ENCODE measurements around the gene ASAP2. TPM values are rescaled to one million over a fixed set of nuclear protein-coding genes. Genes with fewer than 3 reads are reported as not detected.

The ASAP2 gene
- polyA plus RNA-seq, 4 donors: 50.3 to 63.5 (median 58.3) TPM

DNA sequence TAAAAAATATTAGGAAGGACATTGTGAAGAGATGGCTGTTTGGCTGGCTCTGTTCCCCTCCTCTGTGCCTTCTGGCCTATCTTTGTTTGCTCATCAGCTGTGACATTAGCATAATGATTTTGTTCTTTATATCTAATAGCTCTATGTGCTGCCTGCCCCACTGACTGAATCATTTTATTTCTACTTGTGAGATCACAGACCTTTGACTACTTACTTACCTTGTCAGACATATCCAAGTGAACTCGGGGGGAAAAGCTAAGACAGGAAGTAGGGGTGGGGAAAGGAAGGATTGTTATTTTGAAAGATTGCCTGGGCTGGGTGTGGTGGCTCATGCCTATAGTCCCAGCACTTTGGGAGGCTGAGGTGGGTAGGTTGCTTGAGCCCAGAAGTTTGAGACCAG, 104.2 kb downstream of the ASAP2 start:
- no peak for DNase-seq (ENCODE audit: low read depth in 4 of 4, low spot score in 3 of 4)

DNA sequence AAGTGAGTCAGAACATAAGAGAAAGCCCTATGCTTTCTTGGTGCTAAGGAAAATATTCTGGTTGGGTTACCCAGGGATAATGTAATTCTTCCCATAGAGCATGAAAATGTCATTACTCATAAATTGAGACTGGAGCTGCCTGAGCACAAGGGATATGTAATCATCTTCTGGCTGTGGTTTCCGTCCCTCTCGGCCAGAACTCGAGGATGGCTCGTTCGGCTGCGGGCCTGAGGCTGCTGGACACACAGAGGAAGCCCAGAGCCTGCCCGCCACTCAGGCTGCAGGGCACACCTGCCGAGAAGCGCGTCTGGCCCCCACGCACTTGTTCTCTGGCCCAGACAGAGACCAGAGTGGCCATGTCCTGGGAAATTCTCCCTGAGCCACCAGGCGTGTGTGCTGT, 104.9 kb downstream of the ASAP2 start:
- no peak for DNase-seq (ENCODE audit: low read depth in 4 of 4, low spot score in 3 of 4)

DNA sequence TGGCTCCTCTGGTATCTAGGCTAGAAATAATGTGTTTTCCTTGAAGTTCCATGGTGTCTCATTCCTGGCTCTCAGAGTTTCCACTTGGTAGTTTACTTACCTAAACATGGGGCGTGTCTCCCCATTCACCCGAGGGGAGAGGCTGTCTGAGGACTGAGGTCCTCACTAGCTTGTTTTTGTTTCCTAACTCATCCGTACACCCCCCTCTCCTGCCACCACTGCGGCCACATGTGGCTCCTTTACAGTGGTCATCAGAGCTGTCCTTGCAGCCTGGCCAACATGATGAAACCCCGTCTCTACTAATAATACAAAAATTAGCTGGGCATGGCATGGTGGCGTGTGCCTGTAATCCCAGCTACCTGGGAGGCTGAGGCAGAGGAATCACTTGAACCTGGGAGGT, 106.0 kb downstream of the ASAP2 start:
- DNase-seq (ENCODE audit: low read depth in 4 of 4, low spot score in 3 of 4): no peak

DNA sequence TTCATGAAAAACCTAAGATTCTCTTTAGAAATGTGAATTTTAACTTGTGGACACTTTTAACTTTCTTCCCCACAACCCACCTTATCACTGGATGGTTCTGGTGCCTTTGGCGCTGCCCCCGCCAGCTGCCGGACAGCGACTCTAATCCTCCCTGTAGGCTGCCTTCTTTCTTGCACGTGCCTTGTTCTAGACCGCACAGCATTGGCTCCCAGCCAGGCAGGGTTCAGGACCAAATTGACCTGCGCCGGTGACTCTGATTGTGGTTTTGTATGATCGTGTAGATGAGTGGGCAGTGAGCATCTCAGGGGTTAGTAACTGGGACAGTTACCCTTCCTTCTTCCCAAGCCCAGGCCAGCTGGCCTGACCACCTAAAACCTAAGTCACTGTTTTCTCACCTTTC, 106.8 kb downstream of the ASAP2 start:
- DNase-seq (ENCODE audit: low read depth in 4 of 4, low spot score in 3 of 4): no peak

DNA sequence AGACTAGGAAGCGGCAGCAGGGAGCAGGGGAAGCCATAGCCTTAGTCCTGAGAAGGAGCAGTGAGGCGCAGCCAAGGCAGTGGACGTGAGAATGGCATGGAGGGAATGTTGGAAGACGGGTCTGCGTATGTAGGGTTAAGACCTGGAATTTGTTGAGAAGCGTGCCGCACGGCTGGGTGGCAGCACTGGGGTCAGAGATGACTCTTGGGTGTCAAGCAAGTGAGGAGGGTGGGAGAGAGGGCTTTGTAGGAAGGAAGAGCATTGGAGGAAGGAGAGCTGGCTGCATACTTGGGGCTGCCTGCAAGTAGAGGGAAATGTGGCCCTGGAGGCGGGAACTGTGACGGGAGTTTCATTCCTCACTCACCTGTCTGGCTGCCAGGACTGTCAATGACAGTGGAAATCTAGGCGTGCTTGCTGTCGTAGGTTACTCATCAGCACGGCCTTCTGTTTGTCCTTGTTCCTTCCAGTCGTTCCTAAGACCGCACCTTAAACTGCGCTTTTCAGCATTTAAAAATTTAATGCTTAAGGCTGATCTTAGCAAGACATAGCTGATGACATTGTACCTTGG, 108.8 kb downstream of the ASAP2 start:
- no peak for DNase-seq (ENCODE audit: low read depth in 4 of 4, low spot score in 3 of 4)

DNA sequence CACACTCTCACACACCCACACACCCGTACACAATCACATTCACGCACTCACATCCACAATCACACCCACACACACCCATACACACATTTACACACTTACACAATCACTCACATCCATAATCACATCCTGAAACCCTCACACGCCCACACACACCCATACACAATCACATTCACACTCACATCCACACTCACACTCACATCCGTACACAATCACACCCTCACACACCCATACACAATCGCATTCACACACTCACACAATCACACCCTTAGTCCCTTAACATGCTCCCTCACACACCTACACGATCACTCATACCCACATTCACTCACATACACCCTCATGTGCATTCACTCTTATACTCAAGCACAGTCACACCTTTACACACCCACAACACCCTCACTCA, 110.9 kb downstream of the ASAP2 start:
- no peak for DNase-seq (ENCODE audit: low read depth in 4 of 4, low spot score in 3 of 4)

DNA sequence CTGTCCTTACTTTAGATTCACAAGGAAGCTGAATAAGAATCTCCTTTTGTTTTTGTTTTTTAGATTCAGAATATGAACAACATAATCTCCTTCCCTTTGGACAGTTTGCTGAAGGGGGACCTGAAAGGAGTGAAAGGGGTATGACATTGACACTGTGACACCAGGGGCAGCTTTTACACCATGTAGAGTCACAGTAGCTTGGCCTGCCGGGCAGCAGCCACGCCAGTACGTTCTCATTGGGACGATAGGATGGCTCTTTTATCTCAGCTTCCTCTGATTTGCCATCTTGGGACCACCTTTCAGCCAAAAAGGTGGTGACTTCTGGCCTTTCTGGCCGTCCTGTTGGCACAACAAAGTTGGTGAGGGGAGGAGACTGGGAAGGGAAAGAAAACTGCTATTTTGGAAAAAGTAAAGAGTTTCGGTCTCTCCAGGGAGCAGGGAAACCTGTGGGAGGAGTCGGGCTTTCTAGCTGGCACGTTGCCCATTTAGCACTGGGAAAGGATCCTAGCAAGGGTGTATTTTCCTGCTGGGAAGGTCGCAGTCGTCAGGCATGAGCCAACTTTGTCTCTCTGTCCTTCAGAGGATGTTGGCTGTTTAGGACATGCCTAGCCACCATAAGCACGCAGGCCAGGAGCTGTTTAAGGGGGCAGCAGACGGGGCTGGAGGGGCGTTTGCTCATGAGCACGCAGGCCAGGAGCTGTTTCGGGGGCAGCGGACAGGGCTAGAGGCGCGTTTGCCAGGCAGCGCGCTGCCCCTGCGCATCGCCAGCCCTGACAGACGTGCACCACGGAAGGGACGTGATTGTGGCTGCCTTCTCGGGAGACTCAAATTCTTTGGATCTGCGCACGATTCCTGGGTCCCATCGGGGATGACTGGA, 112.1 kb downstream of the ASAP2 start:
- no peak for DNase-seq (ENCODE audit: low read depth in 4 of 4, low spot score in 3 of 4)

DNA sequence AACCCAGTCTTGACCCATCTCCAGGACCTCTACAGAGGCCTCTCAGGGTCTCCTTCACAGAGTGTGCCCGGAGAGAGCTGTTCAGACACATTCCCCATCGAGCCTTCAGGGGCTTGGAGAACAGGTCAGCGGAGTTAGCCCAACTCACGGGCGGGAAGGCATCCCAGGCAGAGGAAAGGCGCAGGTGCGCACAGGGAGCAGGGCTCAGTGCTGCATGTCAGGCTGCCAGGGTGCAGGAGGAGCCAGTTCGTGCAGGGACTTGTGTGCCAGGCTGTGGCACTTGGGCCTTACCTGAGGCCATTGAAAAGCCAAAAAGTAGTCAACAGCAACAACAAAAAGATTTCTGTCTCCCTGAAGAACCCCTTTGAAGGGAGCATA, 112.7 kb downstream of the ASAP2 start:
- DNase-seq (ENCODE audit: low read depth in 4 of 4, low spot score in 3 of 4): no peak

DNA sequence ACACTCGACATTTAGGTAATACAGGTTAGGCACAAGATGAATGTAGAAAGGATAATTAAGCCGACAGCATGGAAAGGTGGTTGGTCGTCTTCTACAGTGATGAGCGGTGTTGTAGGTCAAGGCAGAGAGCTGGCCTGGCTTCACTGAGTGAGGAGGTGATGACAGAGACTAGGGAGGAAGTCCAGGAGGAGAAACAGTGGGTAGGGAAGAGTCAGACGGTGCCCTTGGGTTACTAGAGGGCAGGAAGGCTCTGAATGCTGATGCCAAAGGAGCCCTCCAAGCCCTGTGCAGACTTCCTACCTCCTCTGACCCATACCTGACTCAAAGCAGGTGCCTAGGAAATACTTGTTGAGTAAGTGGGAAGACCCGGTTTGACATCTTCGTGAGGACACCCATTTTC, 116.0 kb downstream of the ASAP2 start:
- DNase-seq (ENCODE audit: low read depth in 4 of 4, low spot score in 3 of 4): no peak

DNA sequence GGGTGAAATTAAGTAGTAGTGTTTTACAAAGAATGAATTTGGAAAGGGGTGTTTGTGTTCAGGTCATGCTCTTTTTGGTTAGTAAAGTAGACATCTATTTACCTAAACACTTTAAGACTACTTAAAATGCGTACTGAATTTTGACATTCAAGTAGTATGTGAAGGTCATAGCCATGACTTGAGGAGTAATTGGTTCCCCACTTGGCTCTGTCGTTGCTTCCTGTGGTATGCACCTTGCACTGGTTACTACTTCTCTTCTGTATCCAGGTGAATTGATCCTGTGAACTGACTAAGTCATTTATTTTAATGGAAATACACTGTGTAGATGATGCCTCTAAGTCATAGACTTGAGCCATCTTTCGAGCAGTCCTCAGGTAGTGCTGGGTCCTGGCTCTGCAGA, 118.8 kb downstream of the ASAP2 start:
- DNase-seq (ENCODE audit: low read depth in 4 of 4, low spot score in 3 of 4): no peak

DNA sequence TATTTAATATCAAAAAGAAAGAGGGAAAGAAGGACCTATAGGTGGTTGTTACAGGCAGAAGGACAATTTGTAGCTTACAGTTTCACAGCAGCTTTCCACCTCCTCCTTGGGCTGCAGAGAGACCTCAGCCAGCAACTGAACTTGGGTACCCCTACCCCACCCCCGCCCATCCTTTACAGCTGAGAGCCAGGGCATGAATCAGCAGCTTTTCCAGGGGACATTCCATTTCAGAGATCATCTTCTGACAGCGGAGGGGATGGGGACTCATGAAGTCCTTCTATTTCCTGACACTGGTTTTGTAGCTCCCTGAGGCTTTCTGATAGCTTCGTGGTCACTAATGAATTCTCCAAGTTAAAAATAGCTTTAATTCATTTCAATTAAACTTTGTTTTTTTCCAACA, 120.4 kb downstream of the ASAP2 start:
- DNase-seq (ENCODE audit: low read depth in 4 of 4, low spot score in 3 of 4): no peak

DNA sequence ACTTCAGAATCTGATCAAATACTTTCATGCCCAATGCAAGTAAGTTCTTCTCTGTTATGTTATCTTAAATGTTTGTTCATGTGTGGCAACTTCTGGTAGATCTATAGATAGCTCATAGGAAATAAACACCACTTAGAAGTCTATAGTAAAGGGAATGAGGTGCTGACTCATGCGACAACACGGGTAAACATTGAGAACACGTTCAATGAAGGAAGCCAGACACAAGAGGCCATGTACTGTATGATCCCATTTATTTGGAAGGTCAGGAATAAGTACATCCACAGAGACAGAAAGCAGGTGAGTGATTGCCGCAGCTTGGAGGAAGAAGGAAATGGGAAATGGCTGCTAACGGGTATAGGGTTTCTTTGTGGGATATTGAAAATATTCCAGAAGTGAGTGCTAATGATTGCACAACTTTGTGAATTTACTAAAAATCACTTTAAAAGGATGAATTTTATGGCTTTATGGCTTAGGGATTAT, 121.3 kb downstream of the ASAP2 start:
- no peak for DNase-seq (ENCODE audit: low read depth in 4 of 4, low spot score in 3 of 4)

DNA sequence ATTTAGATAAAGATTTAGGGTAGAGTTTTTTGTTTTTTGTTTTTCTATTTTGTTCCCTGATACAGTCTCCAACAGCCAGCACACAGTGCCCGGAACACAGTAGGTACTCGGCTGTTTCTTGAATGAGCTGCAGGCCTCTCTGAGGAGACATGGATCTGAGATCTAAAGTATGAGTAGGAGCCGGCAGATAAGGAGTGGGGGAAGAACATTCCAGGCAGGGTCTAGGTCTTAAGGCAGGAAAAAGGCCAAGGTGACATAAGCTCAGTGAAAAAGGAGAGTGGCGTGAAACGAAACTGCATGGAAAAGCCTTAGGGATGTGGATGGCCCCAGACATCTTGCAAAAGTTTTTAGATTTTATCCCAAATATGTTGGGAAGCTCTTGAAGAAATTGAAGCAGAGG, 122.3 kb downstream of the ASAP2 start:
- no peak for DNase-seq (ENCODE audit: low read depth in 4 of 4, low spot score in 3 of 4)

DNA sequence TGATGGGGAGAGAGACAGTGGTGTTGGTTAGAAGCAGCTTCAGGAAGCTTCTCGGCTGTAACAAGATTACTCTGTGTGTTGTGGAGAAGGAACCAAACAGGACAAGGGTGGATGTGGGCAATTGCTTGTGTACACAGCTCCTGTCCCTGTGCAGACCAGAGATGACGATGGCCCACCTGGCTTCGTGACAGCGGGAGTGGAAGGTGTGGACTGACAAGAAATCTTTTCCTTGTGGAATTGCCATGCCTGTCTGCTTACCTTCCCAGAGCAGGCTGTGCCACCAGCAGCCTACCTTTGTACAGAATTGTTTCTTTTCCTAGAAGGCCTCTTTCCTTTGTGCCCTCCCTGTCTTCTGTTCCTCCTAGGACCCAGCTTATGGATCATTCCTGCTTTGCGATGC, 122.9 kb downstream of the ASAP2 start:
- DNase-seq (ENCODE audit: low read depth in 4 of 4, low spot score in 3 of 4): no peak

DNA sequence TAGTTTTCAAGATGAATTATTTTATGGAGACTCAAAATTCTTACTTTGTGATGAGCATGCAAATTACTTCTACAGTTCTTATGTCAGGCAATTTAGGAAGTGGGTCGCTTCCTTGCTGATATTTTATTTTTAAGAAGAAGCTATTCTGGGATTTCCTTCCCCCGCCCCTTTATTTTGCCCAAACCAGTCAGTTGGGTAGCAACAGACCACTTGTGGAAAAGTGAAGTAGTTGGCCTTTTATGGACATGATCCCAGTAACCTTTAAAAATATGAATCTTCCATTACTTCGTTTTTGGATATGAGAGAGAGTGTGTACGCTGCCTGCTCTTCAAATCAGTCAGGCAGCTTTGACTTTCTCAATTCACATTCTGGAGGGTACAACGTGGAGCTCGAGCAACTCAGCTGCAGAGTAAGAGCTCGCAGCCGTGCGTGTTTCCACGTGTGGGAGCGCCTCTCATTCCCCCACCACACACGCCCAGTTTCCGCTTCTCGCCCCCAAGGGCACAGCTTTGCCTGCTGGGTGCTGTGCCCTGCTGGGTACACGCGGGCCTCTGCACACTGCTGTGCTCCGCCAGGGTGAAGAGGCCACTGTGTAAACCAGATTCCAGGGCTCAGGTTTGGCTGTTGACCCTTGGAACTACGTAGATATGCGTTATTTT, 124.1 kb downstream of the ASAP2 start:
- no peak for DNase-seq (ENCODE audit: low read depth in 4 of 4, low spot score in 3 of 4)

DNA sequence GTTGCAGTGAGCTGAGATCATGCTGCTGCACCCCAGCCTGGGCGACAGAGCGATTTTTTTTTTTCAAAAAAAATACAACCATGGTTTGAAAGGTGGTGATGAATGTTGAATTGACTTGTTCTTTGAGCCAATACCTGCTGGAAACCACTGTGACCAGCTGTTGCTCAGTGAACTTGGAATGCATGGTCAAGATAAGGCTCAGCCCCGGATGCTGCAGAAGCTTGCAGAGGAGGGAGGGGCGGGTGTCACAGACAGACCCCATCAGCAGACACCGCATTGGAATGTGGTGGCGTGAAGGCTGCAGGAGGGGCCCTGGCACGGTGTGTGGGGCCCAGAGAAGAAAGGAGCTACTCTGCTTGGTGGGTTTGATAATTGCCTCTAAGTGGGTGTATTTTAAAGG, 125.1 kb downstream of the ASAP2 start:
- DNase-seq (ENCODE audit: low read depth in 4 of 4, low spot score in 3 of 4): no peak

DNA sequence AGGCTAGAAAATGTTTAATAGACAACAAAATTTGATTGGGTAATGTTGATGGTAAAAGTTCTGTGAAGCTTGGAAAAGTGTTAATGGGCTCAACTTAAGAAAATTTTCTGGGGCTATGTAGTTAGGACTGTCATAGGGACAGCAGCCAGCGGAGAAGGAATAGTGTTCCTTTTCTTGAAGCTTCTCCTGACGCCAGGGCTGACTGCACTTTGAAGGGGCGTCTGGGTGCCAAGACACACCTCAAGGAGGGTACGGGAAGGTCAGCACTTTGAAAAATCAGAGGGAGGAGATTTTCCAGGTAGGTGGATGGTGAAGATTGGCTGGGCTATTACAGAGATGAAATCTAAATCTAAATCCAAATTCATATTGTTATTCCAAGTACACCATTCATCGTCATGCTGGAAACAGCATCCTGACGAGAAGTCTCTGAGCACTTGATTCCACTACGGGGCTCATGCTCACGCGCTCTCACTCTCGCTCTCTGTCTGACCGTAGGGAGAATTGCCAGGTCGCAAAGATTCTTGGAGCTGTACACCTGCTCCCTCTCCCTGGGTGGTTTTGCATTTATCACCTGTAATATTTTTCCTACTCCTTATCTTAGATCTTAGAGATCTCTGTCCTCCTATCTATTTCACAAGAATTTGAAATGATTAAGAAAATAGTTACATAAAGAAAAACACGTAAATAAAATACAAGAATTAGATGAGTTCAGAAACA, 125.7 kb downstream of the ASAP2 start:
- DNase-seq (ENCODE audit: low read depth in 4 of 4, low spot score in 3 of 4): no peak

DNA sequence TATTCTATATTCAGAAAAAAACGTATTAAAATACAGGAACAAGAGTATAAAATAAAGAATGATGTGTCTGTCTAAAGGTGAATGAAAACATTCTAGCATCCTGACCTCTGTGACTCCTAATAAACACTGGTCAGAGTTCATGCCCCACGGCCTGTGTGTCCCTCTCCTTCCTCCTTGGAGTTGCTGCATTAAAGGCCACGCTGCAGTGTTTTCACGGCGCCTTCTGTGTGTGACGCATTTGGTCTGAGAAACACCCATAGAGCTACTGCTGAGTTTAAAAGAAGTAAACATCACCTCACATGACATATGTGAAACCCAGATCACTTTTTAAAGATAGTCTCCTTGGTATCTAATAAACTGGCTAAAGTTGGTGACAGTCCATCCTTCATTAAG, 126.2 kb downstream of the ASAP2 start:
- no peak for DNase-seq (ENCODE audit: low read depth in 4 of 4, low spot score in 3 of 4)

DNA sequence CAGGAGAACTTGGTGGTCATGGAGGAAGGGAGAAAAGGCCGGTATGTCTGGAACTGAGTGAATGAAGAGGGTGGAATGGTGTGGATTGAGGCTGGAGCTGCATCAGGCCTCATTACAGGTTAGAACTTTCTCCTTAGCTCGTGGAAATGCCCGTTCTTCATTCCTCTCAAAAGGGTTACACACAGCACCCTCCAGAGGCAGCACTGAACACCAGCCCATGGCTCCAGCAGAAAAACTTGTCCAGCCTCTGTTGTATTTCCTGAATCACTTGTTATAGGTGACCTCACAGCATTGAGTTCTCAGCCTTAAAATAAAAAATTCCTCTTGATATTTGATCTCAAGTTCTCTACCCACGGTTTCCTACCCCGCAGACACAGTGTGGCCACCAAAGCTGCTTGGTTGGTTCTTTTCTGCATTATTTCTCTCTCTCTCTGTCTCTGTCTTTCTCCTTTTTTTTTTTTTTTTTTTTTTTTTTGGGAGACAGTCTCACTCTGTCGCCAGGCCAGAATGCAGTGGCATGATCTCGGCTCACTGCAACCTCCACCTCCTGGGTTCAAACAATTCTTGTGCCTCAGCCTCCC, 127.1 kb downstream of the ASAP2 start:
- peak in 2 of 4 donors; percentile 32 to 60 for DNase-seq (ENCODE audit: low read depth in 4 of 4, low spot score in 3 of 4)

DNA sequence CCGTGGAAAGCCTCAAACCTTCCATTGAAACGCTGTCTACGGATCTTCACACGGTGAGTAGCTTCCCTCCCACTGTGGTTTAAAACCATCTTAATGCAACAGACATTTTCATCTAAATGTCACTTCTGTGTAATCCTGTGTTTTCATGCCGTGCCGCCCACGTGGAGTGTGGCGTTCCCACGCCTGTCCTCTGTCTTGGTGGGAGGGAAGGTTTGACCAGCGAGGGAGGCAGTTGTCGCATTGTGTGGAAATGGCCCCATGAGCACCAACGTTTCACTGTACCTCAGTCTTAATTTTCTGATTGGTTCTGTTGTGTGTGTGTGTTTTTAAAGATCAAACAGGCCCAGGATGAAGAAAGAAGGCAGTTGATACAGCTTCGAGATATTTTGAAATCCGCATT, 128.1 kb downstream of the ASAP2 start:
- no peak for DNase-seq (ENCODE audit: low read depth in 4 of 4, low spot score in 3 of 4)

DNA sequence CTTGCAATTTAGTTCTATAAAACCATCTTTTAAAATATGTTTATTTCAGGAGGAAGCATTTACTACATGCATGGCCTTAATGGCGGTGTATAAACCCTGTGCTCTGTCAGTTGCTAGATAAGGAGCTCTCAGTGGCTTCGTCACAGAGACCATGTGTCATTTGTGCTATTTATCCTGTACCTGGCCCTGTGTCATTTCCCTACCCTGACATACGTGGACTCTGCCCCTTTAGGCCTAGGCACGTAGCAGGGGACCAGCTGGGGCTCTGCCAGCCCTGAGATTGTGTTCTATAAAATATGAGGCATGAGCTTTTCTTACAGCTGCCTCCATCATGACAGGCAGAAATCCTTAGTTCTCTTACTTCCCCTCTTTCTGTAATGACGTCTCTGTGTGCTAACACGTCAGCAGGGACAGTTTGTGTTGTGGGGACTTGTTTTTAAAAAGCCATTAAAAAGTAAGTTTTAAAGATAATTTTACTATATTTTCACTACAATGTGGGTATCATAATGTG, 128.8 kb downstream of the ASAP2 start:
- no peak for DNase-seq (ENCODE audit: low read depth in 4 of 4, low spot score in 3 of 4)
